Activated CD4-positive, CD25-positive, alpha-beta regulatory T cell treated with anti-CD3 and anti-CD28 coated beads, Interleukin-2, amount 50 U/mL, for 24 hours (primary cell): ENCODE measurements around the gene IQSEC1.
A peak's percentile ranks its signal among the peaks of the same experiment; 100 is the strongest.

ENCODE experiments used
- ATAC-seq, 2 donors: fragments of 150-1000 bp; cut with Tn5 transposase; one replicate each; pipeline ENCODE4 v1.10.0; 2021; ENCODE audit warnings: mild to moderate bottlenecking in 1 of 2, moderate library complexity in 1 of 2

IQSEC1 gene

GRCh38 chr3:12947504-12948369 lies 125.5 kb downstream of the IQSEC1 start:
- ATAC-seq = no peak

GRCh38 chr3:12946649-12947316 lies 126.4 kb downstream of the IQSEC1 start:
- ATAC-seq = no peak

GRCh38 chr3:12946251-12946648 lies 127.0 kb downstream of the IQSEC1 start:
- ATAC-seq = no peak

GRCh38 chr3:12944849-12945248 lies 128.4 kb downstream of the IQSEC1 start:
- ATAC-seq = no peak

GRCh38 chr3:12944413-12944812 lies 128.8 kb downstream of the IQSEC1 start:
- ATAC-seq = no peak

- no peak for ATAC-seq
These were observed 129.9 kb downstream of the IQSEC1 start for GRCh38 chr3:12943124-12944021.

GRCh38 chr3:12941495-12942023 lies 131.7 kb downstream of the IQSEC1 start:
- no peak for ATAC-seq

- no peak for ATAC-seq
These were observed 132.4 kb downstream of the IQSEC1 start for GRCh38 chr3:12940854-12941253.

GRCh38 chr3:12939137-12939536 lies 134.1 kb downstream of the IQSEC1 start:
- no peak for ATAC-seq

GRCh38 chr3:12938258-12938711 lies 134.9 kb downstream of the IQSEC1 start:
- ATAC-seq = no peak

- no peak for ATAC-seq
These were observed 137.1 kb downstream of the IQSEC1 start for GRCh38 chr3:12935861-12936830.

GRCh38 chr3:12935023-12935860 lies 138.0 kb downstream of the IQSEC1 start:
- no peak for ATAC-seq

GRCh38 chr3:12934431-12934830 lies 138.8 kb downstream of the IQSEC1 start:
- ATAC-seq = no peak

GRCh38 chr3:12933901-12934300 lies 139.3 kb downstream of the IQSEC1 start:
- no peak for ATAC-seq

- ATAC-seq = no peak
These were observed 140.5 kb downstream of the IQSEC1 start for GRCh38 chr3:12932754-12933153.

- no peak for ATAC-seq
These were observed 140.9 kb downstream of the IQSEC1 start for GRCh38 chr3:12932347-12932746.

- ATAC-seq = no peak
These were observed 141.8 kb downstream of the IQSEC1 start for GRCh38 chr3:12931273-12931905.

- ATAC-seq = peak; percentile 32 to 67
These were observed 143.4 kb downstream of the IQSEC1 start for GRCh38 chr3:12929801-12930200.

- no peak for ATAC-seq
These were observed 146.6 kb downstream of the IQSEC1 start for GRCh38 chr3:12926660-12927059.

- ATAC-seq = no peak
These were observed 147.6 kb downstream of the IQSEC1 start for GRCh38 chr3:12925648-12926047.
